H1 (cell line): ENCODE measurements around the gene OMP. TPM values are rescaled to one million over a fixed set of nuclear protein-coding genes. Genes with fewer than 3 reads are reported as not detected.

Source experiments
- CTCF ChIA-PET: fragments of 300-600 bp; sonication (Branson Sonifier 250); formaldehyde crosslinking; loops from one replicate; lab custom pipeline; 2021; ENCODE audit not compliant: partially characterized antibody; lab: Charles Lee
- POLR2A ChIA-PET: fragments of 300-600 bp; sonication (Branson Sonifier 250); formaldehyde crosslinking; loops from one replicate; lab custom pipeline; 2021; ENCODE audit warnings: inconsistent platforms; ENCODE audit not compliant: partially characterized antibody; lab: Charles Lee
- DNase-seq, 2 experiments: peaks; one replicate each; pipeline versions ENCODE4 v3.0.0 to v3.0.0-alpha.2; 2010 to 2022; ENCODE audit warnings: low spot score in 2 of 2, low read depth in 1 of 2, mixed read lengths in 1 of 2
- FAIRE-seq: peaks from 2 replicates; lab custom pipeline; 2011; peaks lifted over from hg19 to GRCh38; lab: Jason Lieb, UNC
- H2AFZ ChIP-seq: 2 replicates; pipeline ENCODE4 v1.8.1; 2012; ENCODE audit warnings: low read length, inconsistent platforms
- H2AK5ac ChIP-seq: 2 replicates; pipeline ENCODE4 v1.6.1; 2013; ENCODE audit warnings: low read depth, low read length
- H2BK120ac ChIP-seq: replicated peaks from 2 replicates; pipeline ENCODE3; 2013; ENCODE audit warnings: low read depth, low read length, inconsistent platforms
- H2BK12ac ChIP-seq: 2 replicates; pipeline ENCODE4 v1.6.1; 2013; ENCODE audit warnings: low read depth, low read length
- H2BK15ac ChIP-seq: 2 replicates; pipeline ENCODE4 v1.6.1; 2013; ENCODE audit warnings: low read length
- H2BK20ac ChIP-seq: 2 replicates; pipeline ENCODE4 v1.6.1; 2013; ENCODE audit warnings: low read length
- H2BK5ac ChIP-seq: 2 replicates; pipeline ENCODE4 v1.6.1; 2013; ENCODE audit warnings: low read depth, low read length
- H3K14ac ChIP-seq: 2 replicates; pipeline ENCODE4 v1.6.1; 2013; ENCODE audit warnings: inconsistent platforms; ENCODE audit not compliant: insufficient read length
- H3K18ac ChIP-seq: 2 replicates; pipeline ENCODE4 v1.6.1; 2013; ENCODE audit warnings: low read length; ENCODE audit errors: extremely low read depth
- H3K23ac ChIP-seq: 2 replicates; pipeline ENCODE4 v1.6.1; 2013; ENCODE audit warnings: inconsistent platforms; ENCODE audit not compliant: insufficient read length
- H3K23me2 ChIP-seq: 2 replicates; pipeline ENCODE4 v1.6.1; 2013; ENCODE audit warnings: low read depth, low read length
- H3K27ac ChIP-seq: 2 replicates; pipeline ENCODE4 v1.6.1; 2011; ENCODE audit warnings: low read depth, low read length, inconsistent platforms
- H3K27me3 ChIP-seq, 4 experiments: replicated peaks in 1 of 4; 1 replicate in 1 of 4; 2 replicates in 3 of 4; pipeline versions ENCODE4 v1.6.1 to v1.8.1; 2011 to 2013; ENCODE audit warnings: low read length in 3 of 4, mild to moderate bottlenecking in 3 of 4, inconsistent platforms in 2 of 4, mixed read lengths in 2 of 4, moderate library complexity in 1 of 4; ENCODE audit not compliant: control insufficient read depth in 3 of 4, insufficient read depth in 3 of 4; ENCODE audit errors: extremely low read depth in 1 of 4
- H3K36me3 ChIP-seq, 4 experiments: 2 replicates each; pipeline versions ENCODE4 v1.6.1 to v1.8.1; 2011 to 2013; ENCODE audit warnings: mild to moderate bottlenecking in 4 of 4, low read length in 3 of 4, moderate library complexity in 2 of 4, control low read depth in 1 of 4, inconsistent platforms in 1 of 4; ENCODE audit not compliant: insufficient read depth in 4 of 4, control insufficient read depth in 2 of 4
- H3K4ac ChIP-seq: replicated peaks from 2 replicates; pipeline ENCODE3; 2013; ENCODE audit warnings: low read length, low read depth, mixed read lengths, inconsistent platforms; ENCODE audit not compliant: insufficient read length
- H3K4me1 ChIP-seq, 4 experiments: replicated peaks in 1 of 4; 1 replicate in 1 of 4; 2 replicates in 3 of 4; pipeline versions ENCODE4 v1.6.1 to v1.8.1; 2011 to 2013; ENCODE audit warnings: low read length in 3 of 4, inconsistent platforms in 2 of 4, mixed read lengths in 1 of 4; ENCODE audit not compliant: insufficient read depth in 4 of 4, control insufficient read depth in 3 of 4
- H3K4me2 ChIP-seq, 2 experiments: 2 replicates each; pipeline versions ENCODE4 v1.6.1 to v1.8.1; 2011 to 2013; ENCODE audit warnings: low read depth in 2 of 2, low read length in 2 of 2, control low read depth in 1 of 2, inconsistent platforms in 1 of 2, mild to moderate bottlenecking in 1 of 2; ENCODE audit not compliant: insufficient read depth in 1 of 2
- H3K4me3 ChIP-seq, 4 experiments: fragments of 200-600, 300-600 bp in 1 of 4; sonication (generic), shearing (Covaris generic), sonication (Bioruptor Twin) in 1 of 4; 2 replicates each; pipeline versions ENCODE4 v1.5.1 to v1.8.1; 2011 to 2016; ENCODE audit warnings: low read length in 4 of 4, low read depth in 3 of 4, control low read depth in 2 of 4, inconsistent platforms in 2 of 4, mild to moderate bottlenecking in 2 of 4, mixed read lengths in 1 of 4, moderate library complexity in 1 of 4; ENCODE audit not compliant: insufficient read depth in 2 of 4; ENCODE audit errors: extremely low read depth in 1 of 4
- H3K56ac ChIP-seq: replicated peaks from 2 replicates; pipeline ENCODE3; 2013; ENCODE audit warnings: low read depth, mild to moderate bottlenecking, mixed read lengths, low read length, inconsistent platforms; ENCODE audit not compliant: insufficient read length
- H3K79me1 ChIP-seq: 2 replicates; pipeline ENCODE4 v1.6.1; 2013; ENCODE audit warnings: low read depth, low read length, control low read depth
- H3K79me2 ChIP-seq, 2 experiments: 2 replicates each; pipeline versions ENCODE4 v1.6.1 to v1.8.1; 2012 to 2013; ENCODE audit warnings: low read length in 2 of 2, mild to moderate bottlenecking in 2 of 2, inconsistent platforms in 1 of 2; ENCODE audit not compliant: insufficient read depth in 2 of 2, control insufficient read depth in 1 of 2
- H3K9ac ChIP-seq, 4 experiments: replicated peaks in 1 of 4; 1 replicate in 1 of 4; 2 replicates in 3 of 4; pipeline versions ENCODE4 v1.6.1 to v1.8.1; 2011 to 2013; ENCODE audit warnings: low read depth in 3 of 4, low read length in 3 of 4, control low read depth in 2 of 4, mild to moderate bottlenecking in 2 of 4, moderate library complexity in 2 of 4, inconsistent platforms in 1 of 4; ENCODE audit errors: extremely low read depth in 1 of 4
- H3K9me3 ChIP-seq, 2 experiments: 2 replicates each; pipeline versions ENCODE4 v1.6.1 to v1.8.1; 2012 to 2013; ENCODE audit warnings: mild to moderate bottlenecking in 2 of 2, moderate library complexity in 2 of 2, control low read depth in 1 of 2, inconsistent platforms in 1 of 2, low read depth in 1 of 2, low read length in 1 of 2, mixed read lengths in 1 of 2; ENCODE audit not compliant: insufficient read depth in 2 of 2
- H4K20me1 ChIP-seq, 2 experiments: replicated peaks in 1 of 2; 2 replicates each; pipeline versions ENCODE3 to v1.8.1; 2011 to 2013; ENCODE audit warnings: inconsistent platforms in 2 of 2, low read length in 2 of 2, mild to moderate bottlenecking in 1 of 2; ENCODE audit not compliant: insufficient read depth in 2 of 2, control insufficient read depth in 1 of 2
- H4K5ac ChIP-seq: 2 replicates; pipeline ENCODE4 v1.6.1; 2013; ENCODE audit warnings: low read length, low read depth, mixed read lengths, inconsistent platforms; ENCODE audit not compliant: insufficient read length
- H4K8ac ChIP-seq: 2 replicates; pipeline ENCODE4 v1.8.0; 2013; ENCODE audit warnings: mild to moderate bottlenecking, moderate library complexity, low read length, inconsistent platforms; ENCODE audit not compliant: insufficient read depth; ENCODE audit errors: extremely low read depth
- H4K91ac ChIP-seq: replicated peaks from 2 replicates; pipeline ENCODE3; 2013; ENCODE audit warnings: low read length, mixed read lengths, inconsistent platforms; ENCODE audit not compliant: insufficient read length
- ASH2L ChIP-seq: fragments of 200-600, 300-600 bp; sonication (generic); IDR thresholded peaks from one replicate; pipeline ENCODE4 v1.7.1; 2017; ENCODE audit warnings: low read length
- ATF2 ChIP-seq: IDR thresholded peaks from 2 replicates; pipeline ENCODE4 v1.6.1; 2012; ENCODE audit warnings: low read length, inconsistent platforms
- BRCA1 ChIP-seq: IDR thresholded peaks from 2 replicates; pipeline ENCODE4 v1.6.1; 2012; ENCODE audit warnings: low read depth, low read length, improper control_type of control experiment
- EP300 ChIP-seq, 2 experiments: IDR thresholded peaks; 1 replicate in 1 of 2; 2 replicates in 1 of 2; pipeline ENCODE4 v1.6.1; 2011 to 2012; ENCODE audit warnings: low read depth in 2 of 2, low read length in 2 of 2, mild to moderate bottlenecking in 2 of 2, borderline replicate concordance in 1 of 2, inconsistent platforms in 1 of 2, moderate library complexity in 1 of 2
- GTF2F1 ChIP-seq: IDR thresholded peaks from 2 replicates; pipeline ENCODE4 v1.6.1; 2012; ENCODE audit warnings: low read depth, low read length, improper control_type of control experiment, borderline replicate concordance
- HDAC2 ChIP-seq, 2 experiments: fragments of 300-600 bp in 1 of 2; sonication (generic) in 1 of 2; IDR thresholded peaks; 2 replicates each; pipeline ENCODE4 v1.6.1; 2011 to 2012; ENCODE audit warnings: low read depth in 2 of 2, low read length in 2 of 2, mild to moderate bottlenecking in 2 of 2, moderate library complexity in 2 of 2, borderline replicate concordance in 1 of 2, inconsistent platforms in 1 of 2
- PHF8 ChIP-seq: fragments of 200-600 bp; sonication (generic); conservative IDR thresholded peaks from 2 replicates; pipeline ENCODE4 v1.7.1; 2012; ENCODE audit warnings: low read depth, mild to moderate bottlenecking, inconsistent platforms, low read length, moderate library complexity
- TAF1 ChIP-seq: IDR thresholded peaks from 2 replicates; pipeline ENCODE4 v1.6.1; 2011; ENCODE audit warnings: mild to moderate bottlenecking, low read depth, low read length
- USF2 ChIP-seq: IDR thresholded peaks from 2 replicates; pipeline ENCODE4 v1.6.1; 2011; ENCODE audit warnings: low read length, improper control_type of control experiment
- WGBS, 2 experiments: shearing (Covaris generic) in 1 of 2; methylation state at CpG; one replicate each; pipeline versions ENCODE4 v1.1.6 to v1.1.7; 2013 to 2015; ENCODE audit warnings: low lambda C conversion rate in 2 of 2, mixed read lengths in 2 of 2, inconsistent platforms in 1 of 2, low coverage in 1 of 2, missing lambda C conversion rate in 1 of 2; ENCODE audit not compliant: insufficient replicate concordance in 2 of 2, insufficient coverage in 1 of 2, insufficient read length in 1 of 2; ENCODE audit errors: extremely low coverage in 1 of 2, missing lambda C conversion rate in 1 of 2; 5-methylcytosine and 5-hydroxymethylcytosine counted together
- polyA plus RNA-seq, 7 experiments: library from polyadenylated mRNA; depleted of rRNA in 3 of 7; stranded (reverse) in 5 of 7; unstranded in 2 of 7; fragments of >200 nt in 5 of 7; fragments of 200-250 nt in 2 of 7; gene quantifications; 1 replicate in 5 of 7; 2 replicates in 1 of 7; 4 replicates in 1 of 7; pipeline versions ENCODE4 v1.2.1 to v1.2.3, GENCODE V29; 2011 to 2013; ENCODE audit warnings: missing spikeins in 2 of 7, mixed read lengths in 2 of 7
- total RNA-seq: library from RNA; stranded (reverse); fragmentation: NEBNext Ultra II Directional; extraction: Animal tissue kit (Norgen Biotek cat#: 25700); gene quantifications from 2 replicates; pipeline ENCODE4 v1.2.1, GENCODE V29; 2021

Gene OMP
- total and polyA plus RNA-seq, 2 of the 8 experiments (the other 6 are each of a cell fraction or from before 2014, with no cell fraction given), result not detected

DNA sequence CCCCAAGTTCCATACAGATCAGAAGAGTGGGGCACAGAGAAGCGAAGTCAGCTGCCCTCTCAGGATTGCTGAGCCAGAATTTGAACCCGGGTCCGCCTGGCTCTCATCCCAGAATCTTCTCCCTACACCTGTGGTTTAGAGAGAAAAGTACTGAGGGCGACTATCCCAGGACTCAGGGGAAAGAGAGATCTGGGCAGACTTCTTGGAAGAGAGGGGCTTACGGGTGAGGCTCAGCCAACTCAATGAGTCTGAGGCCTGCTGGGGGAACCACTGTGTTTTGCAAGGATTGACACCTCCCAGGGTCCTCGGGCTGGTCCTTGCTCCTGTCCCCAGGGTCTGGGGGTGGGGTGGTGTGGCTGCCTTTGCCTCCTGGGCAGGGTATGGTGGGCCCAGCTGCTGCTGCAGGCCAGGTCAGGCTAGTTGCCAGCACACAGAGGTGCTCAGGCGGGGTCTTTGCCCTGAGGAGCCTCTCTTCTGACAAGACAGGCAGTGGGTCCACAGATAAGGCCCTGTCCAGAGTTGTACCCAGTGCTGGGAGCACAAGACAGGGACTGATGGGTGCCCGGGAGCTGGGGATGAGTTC lies 34.7 kb upstream of the OMP start:
- Histone ChIP-seq H3K27me3 (peaks cover 0 to 3% (median 0%) of the 10 kb centered on the region in 4 experiments; a peak in 3 of 7 replicates), H3K4me1 (peaks cover 0 to 7% (median under 1%) of the 10 kb centered on the region in 4 experiments; a peak in 5 of 7 replicates), H3K4me2 (peak overlapping the region; percentile 90 to 97), H3K27ac (no peak overlapping the region), H4K91ac (peak overlapping the region; percentile 20), H3K18ac (peak overlapping the region; percentile 78; the same call in 1 of the 2 replicates), H3K4me3 (peak overlapping the region; percentile 35 to 89 (median 50); a peak in 5 of 8 replicates), H3K23ac (no peak overlapping the region), H3K9me3 (no peaks in the 10 kb centered on the region), H2BK5ac (no peak overlapping the region), H3K56ac (no peak overlapping the region), H2BK20ac (no peak overlapping the region), H3K79me2 (no peaks in the 10 kb centered on the region), H3K36me3 (no peaks in the 10 kb centered on the region), H4K5ac (no peak overlapping the region), H3K9ac (no peak overlapping the region), H2BK120ac (no peak overlapping the region), H3K79me1 (no peaks in the 10 kb centered on the region; the same call in 1 of the 2 replicates), H3K14ac (no peak overlapping the region), H2AK5ac (peak overlapping the region; percentile 40; the same call in 1 of the 2 replicates), H2BK15ac (no peak overlapping the region), H3K23me2 (peaks cover 13% of the 10 kb centered on the region), H2AFZ (no peak overlapping the region), H4K8ac (no peak overlapping the region), H3K4ac (no peak overlapping the region), H2BK12ac (no peak overlapping the region), H4K20me1 (peaks cover 0 to 2% of the 10 kb centered on the region in 2 experiments)
- DNase-seq, result no peak
- POLR2A ChIA-PET, result no interaction called here
- 90% methylated on average over 7 of the region's 8 CpGs; no CpG with 5 or more reads in 1 of the 2 experiments for WGBS, 2 experiments
- TF ChIP-seq TAF1, result no peak
- no peak for TF ChIP-seq ATF2
- TF ChIP-seq GTF2F1, result no peak
- no peak for TF ChIP-seq PHF8
- TF ChIP-seq HDAC2 (IDR thresholded peaks at IDR 0.05; ENCODE audit: borderline replicate concordance in 1 of 2, low read depth in 2 of 2, low read length in 2 of 2), result no peak
- TF ChIP-seq EP300 (IDR thresholded peaks at IDR 0.05; ENCODE audit: borderline replicate concordance in 1 of 2, low read depth in 2 of 2, low read length in 2 of 2), result no peak
- no peak for TF ChIP-seq ASH2L
- TF ChIP-seq BRCA1, result no peak
- TF ChIP-seq USF2, result no peak
- FAIRE-seq, result no peak
- CTCF ChIA-PET, result interaction anchor here (1.2 to 2.1 kb wide), 3 partner anchors 23 to 45 kb away, joined by 5 to 9 read pairs (median 7); no protein-coding TSS in a partner anchor
